WTC11 (cell line): ENCODE measurements around the gene IBSP. TPM values are rescaled to one million over a fixed set of nuclear protein-coding genes. Genes with fewer than 3 reads are reported as not detected.

ENCODE experiments used
- ATAC-seq: fragments of 200-7000 bp; cut with Tn5 transposase; 2 replicates; pipeline ENCODE4 v1.10.0; 2021; ENCODE audit warnings: mild to moderate bottlenecking, moderate library complexity
- Bru-seq: library from RNA; stranded (reverse); fragments of 400-500 nt; gene quantifications from one replicate; lab custom pipeline; 2021; lab: Mats Ljungman, UMichigan
- CTCF ChIA-PET: fragments of 300-600 bp; sonication (Branson Sonifier 250); formaldehyde crosslinking; loops from one replicate; lab custom pipeline; 2021; ENCODE audit warnings: antibody characterized with exemption; lab: Charles Lee
- POLR2A ChIA-PET: fragments of 350-600 bp; sonication (Branson Sonifier 250); formaldehyde crosslinking; loops from one replicate; lab custom pipeline; 2021; ENCODE audit warnings: antibody characterized with exemption; lab: Charles Lee
- DNase-seq: peaks from one replicate; pipeline ENCODE4 v3.0.0; 2021; ENCODE audit warnings: low spot score
- H3K27ac Mint-ChIP-seq: 2 replicates; pipeline ENCODE4 v1.8.0; 2021; ENCODE audit warnings: mixed read lengths
- H3K27me3 Mint-ChIP-seq: 2 replicates; pipeline ENCODE4 v1.8.0; 2021; ENCODE audit warnings: low read depth, mild to moderate bottlenecking, moderate library complexity, mixed read lengths
- H3K36me3 Mint-ChIP-seq: 2 replicates; pipeline ENCODE4 v1.8.0; 2021; ENCODE audit warnings: mixed read lengths
- H3K4me1 Mint-ChIP-seq: 2 replicates; pipeline ENCODE4 v1.8.0; 2022; ENCODE audit warnings: mixed read lengths
- H3K4me3 Mint-ChIP-seq: 2 replicates; pipeline ENCODE4 v1.8.0; 2021; ENCODE audit warnings: mild to moderate bottlenecking, moderate library complexity, mixed read lengths
- H3K9me3 Mint-ChIP-seq: 2 replicates; pipeline ENCODE4 v1.8.0; 2021; ENCODE audit warnings: mixed read lengths
- ARID4B ChIP-seq: sonication (generic); formaldehyde crosslinking; IDR thresholded peaks from 2 replicates; pipeline ENCODE4 v1.8.0; 2023; ENCODE audit warnings: missing genetic modification reagents, mild to moderate bottlenecking, borderline replicate concordance
- CDX4 ChIP-seq: fragments of 250-450 bp; sonication (Bioruptor Pico); IDR thresholded peaks from 2 replicates; pipeline ENCODE4 v1.9.0; 2021; ENCODE audit warnings: moderate library complexity, mild to moderate bottlenecking, inconsistent platforms, borderline replicate concordance
- E2F1 ChIP-seq: sonication (generic); formaldehyde crosslinking; IDR thresholded peaks from 2 replicates; pipeline ENCODE4 v1.8.0; 2022; ENCODE audit warnings: mild to moderate bottlenecking, missing genetic modification reagents
- ELF4 ChIP-seq: sonication (generic); formaldehyde crosslinking; IDR thresholded peaks from 2 replicates; pipeline ENCODE4 v1.8.1; 2022; ENCODE audit warnings: low read depth, mild to moderate bottlenecking, moderate library complexity, missing genetic modification reagents
- FOXK1 ChIP-seq: sonication (generic); formaldehyde crosslinking; IDR thresholded peaks from 2 replicates; pipeline ENCODE4 v1.8.0; 2022; ENCODE audit warnings: mild to moderate bottlenecking, moderate library complexity, missing genetic modification reagents
- HMGA2 ChIP-seq: fragments of 250-450 bp; sonication (Bioruptor Pico); IDR thresholded peaks from 2 replicates; pipeline ENCODE4 v1.4.0; 2021; ENCODE audit warnings: mild to moderate bottlenecking, moderate library complexity
- MAX ChIP-seq: sonication (generic); formaldehyde crosslinking; IDR thresholded peaks from 2 replicates; pipeline ENCODE4 v1.8.0; 2022; ENCODE audit warnings: mild to moderate bottlenecking, missing genetic modification reagents
- MYBL2 ChIP-seq: sonication (generic); formaldehyde crosslinking; IDR thresholded peaks from 2 replicates; pipeline ENCODE4 v1.8.1; 2023; ENCODE audit warnings: mild to moderate bottlenecking, moderate library complexity, missing genetic modification reagents
- NFATC4 ChIP-seq: fragments of 250-450 bp; sonication (Bioruptor Pico); IDR thresholded peaks from 2 replicates; pipeline ENCODE4 v1.9.0; 2021; ENCODE audit warnings: mild to moderate bottlenecking
- OVOL2 ChIP-seq: fragments of 250-450 bp; sonication (Bioruptor Pico); IDR thresholded peaks from 2 replicates; pipeline ENCODE4 v1.9.0; 2021; ENCODE audit warnings: mild to moderate bottlenecking, borderline replicate concordance
- ZNF138 ChIP-seq: sonication (generic); formaldehyde crosslinking; conservative IDR thresholded peaks from 2 replicates; pipeline ENCODE4 v1.8.1; 2022; ENCODE audit warnings: mild to moderate bottlenecking, moderate library complexity, missing genetic modification reagents
- ZNF219 ChIP-seq: sonication (generic); formaldehyde crosslinking; IDR thresholded peaks from 2 replicates; pipeline ENCODE4 v1.8.0; 2023; ENCODE audit warnings: missing genetic modification reagents, mild to moderate bottlenecking, borderline replicate concordance
- long read RNA-seq, 3 experiments: library from RNA in 1 of 3; library from capped mRNA in 1 of 3; library from polyadenylated mRNA in 1 of 3; unstranded in 2 of 3; stranded (forward) in 1 of 3; transcript quantifications; one replicate each; pipeline ENCODE4 v2.0.0, GENCODE V29; 2021
- total RNA-seq: library from RNA; stranded (reverse); gene quantifications from 3 replicates; pipeline ENCODE4 v1.2.3, GENCODE V29; 2021
- TF ChIP-seq, protein P1 (sequence below): sonication (generic); formaldehyde crosslinking; IDR thresholded peaks from 2 replicates; pipeline ENCODE4 v1.8.1; 2023; ENCODE audit warnings: mild to moderate bottlenecking, missing genetic modification reagents, moderate library complexity
- TF ChIP-seq, protein P2 (sequence below): sonication (generic); formaldehyde crosslinking; IDR thresholded peaks from 2 replicates; pipeline ENCODE4 v1.8.1; 2022; ENCODE audit warnings: low read depth, missing genetic modification reagents, borderline replicate concordance

The IBSP gene, protein sequence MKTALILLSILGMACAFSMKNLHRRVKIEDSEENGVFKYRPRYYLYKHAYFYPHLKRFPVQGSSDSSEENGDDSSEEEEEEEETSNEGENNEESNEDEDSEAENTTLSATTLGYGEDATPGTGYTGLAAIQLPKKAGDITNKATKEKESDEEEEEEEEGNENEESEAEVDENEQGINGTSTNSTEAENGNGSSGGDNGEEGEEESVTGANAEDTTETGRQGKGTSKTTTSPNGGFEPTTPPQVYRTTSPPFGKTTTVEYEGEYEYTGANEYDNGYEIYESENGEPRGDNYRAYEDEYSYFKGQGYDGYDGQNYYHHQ
- total RNA-seq, result not detected in 3 replicates
- percentile 8 among the genes with signal in this experiment for Bru-seq, nascent RNA
- long read RNA-seq, experiment 1, result 0 reads
- long read RNA-seq, experiment 2, result 0 reads
- long read RNA-seq, experiment 3, result 0 reads

DNA sequence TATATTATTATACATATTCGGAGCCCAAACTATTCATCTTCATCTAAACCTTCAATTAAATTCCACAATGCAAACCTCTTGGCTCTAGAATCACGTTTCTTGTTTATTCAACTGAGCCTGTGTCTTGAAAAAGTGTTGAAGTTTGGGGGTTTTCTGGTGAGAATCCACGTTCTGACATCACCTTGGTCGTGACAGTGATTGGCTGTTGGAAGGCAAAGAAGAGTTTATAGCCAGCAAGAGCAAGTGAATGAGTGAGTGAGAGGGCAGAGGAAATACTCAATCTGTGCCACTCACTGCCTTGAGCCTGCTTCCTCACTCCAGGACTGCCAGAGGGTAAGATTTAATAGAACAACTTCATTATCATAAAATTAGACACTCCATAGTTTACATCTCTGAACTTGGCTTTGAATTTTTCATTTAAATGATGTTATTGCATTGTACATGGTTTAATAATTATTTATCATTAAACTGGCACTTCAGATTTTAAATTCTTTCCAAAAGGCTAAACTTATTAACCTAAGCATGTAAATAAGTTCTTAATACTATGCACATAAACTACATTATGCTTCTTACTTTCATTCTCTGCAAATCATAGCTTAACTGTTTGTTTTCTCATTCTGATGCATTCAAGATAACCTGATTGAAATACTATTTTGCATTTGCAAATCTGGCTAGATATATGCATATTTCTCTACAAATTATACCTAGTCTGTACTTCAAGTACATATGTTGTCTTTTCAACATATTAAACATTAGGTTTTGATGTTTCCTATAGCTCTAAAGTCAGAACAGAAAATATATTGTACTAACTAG is at the start of gene IBSP:
Gene IBSP (plus strand): TSS at position 254 of the 813 bp plus-strand sequence. CDS start 2,808 bp downstream, outside the sequence.
- Mint-ChIP-seq H3K4me1 (peaks cover 2% of the 10 kb centered on the region; the same call in 1 of the 2 replicates), H3K4me3 (no peak within 1 kb of the TSS), H3K36me3 (no peaks in the 10 kb centered on the region), H3K27ac (no peak within 1 kb of the TSS), H3K27me3 (no peaks in the 10 kb centered on the region), H3K9me3 (no peaks in the 10 kb centered on the region)
- no peak for DNase-seq
- no peak for ATAC-seq
- TF ChIP-seq E2F1 (CRISPR knock-in tag), result no peak
- TF ChIP-seq CDX4 (CRISPR knock-in tag), result no peak
- TF ChIP-seq ZNF138 (CRISPR knock-in tag), result no peak
- TF ChIP-seq, protein P1, sequence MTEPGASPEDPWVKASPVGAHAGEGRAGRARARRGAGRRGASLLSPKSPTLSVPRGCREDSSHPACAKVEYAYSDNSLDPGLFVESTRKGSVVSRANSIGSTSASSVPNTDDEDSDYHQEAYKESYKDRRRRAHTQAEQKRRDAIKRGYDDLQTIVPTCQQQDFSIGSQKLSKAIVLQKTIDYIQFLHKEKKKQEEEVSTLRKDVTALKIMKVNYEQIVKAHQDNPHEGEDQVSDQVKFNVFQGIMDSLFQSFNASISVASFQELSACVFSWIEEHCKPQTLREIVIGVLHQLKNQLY, result no peak
- TF ChIP-seq ZNF219 (CRISPR knock-in tag), result no peak
- no peak for TF ChIP-seq MYBL2
- no peak for TF ChIP-seq ELF4
- TF ChIP-seq, protein P2, sequence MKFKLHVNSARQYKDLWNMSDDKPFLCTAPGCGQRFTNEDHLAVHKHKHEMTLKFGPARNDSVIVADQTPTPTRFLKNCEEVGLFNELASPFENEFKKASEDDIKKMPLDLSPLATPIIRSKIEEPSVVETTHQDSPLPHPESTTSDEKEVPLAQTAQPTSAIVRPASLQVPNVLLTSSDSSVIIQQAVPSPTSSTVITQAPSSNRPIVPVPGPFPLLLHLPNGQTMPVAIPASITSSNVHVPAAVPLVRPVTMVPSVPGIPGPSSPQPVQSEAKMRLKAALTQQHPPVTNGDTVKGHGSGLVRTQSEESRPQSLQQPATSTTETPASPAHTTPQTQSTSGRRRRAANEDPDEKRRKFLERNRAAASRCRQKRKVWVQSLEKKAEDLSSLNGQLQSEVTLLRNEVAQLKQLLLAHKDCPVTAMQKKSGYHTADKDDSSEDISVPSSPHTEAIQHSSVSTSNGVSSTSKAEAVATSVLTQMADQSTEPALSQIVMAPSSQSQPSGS, result no peak
- TF ChIP-seq HMGA2 (CRISPR knock-in tag), result no peak
- TF ChIP-seq OVOL2 (CRISPR knock-in tag), result no peak
- TF ChIP-seq ARID4B (CRISPR knock-in tag), result no peak
- no peak for TF ChIP-seq FOXK1 (CRISPR knock-in tag)
- CTCF ChIA-PET, result interaction anchor here (1.1 to 1.8 kb wide), 2 partner anchors 50 to 54 kb away, joined by 3 read pairs; no protein-coding TSS in a partner anchor
- POLR2A ChIA-PET, result no interaction called here

DNA sequence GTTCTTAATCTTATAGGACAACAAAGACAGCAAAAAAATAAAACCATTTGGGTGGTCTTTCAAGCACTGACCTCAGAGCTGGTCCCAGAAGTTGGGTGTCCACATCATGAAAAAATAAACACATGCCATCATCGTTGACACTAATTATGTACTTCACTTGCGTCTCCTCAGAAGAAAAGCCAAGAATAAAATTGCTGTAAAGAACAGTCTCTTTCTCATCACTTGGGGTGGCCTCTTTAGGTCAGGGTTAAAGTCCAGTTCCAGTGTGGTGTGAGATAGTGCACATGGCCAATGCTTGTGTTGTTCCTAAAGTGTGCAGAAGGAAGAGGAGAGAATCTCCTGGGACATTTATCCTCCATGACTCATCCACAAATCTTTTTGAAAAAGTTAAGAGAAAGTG is 49.5 kb upstream of the IBSP start:
- H3K9me3 Mint-ChIP-seq, result peaks cover 14% of the 10 kb centered on the region
- no peaks in the 10 kb centered on the region; the same call in 1 of the 2 replicates for H3K27me3 Mint-ChIP-seq
- ChIA-PET CTCF (no interaction called here), POLR2A (interaction anchor here (0.6 kb wide), 1 partner anchor 184 kb away, joined by 3 read pairs; no protein-coding TSS in a partner anchor)
- peaks cover 2% of the 10 kb centered on the region for H3K4me1 Mint-ChIP-seq
- peaks cover 15% of the 10 kb centered on the region for H3K36me3 Mint-ChIP-seq
- no peak overlapping the region for H3K4me3 Mint-ChIP-seq
- H3K27ac Mint-ChIP-seq, result no peak overlapping the region
- no peak for TF ChIP-seq NFATC4 (CRISPR knock-in tag)
- TF ChIP-seq MAX (CRISPR knock-in tag), result no peak
- DNase-seq, result no peak
- ATAC-seq, result no peak
